Neural progenitor cell (in vitro differentiated cells): ENCODE measurements around the gene INSC. TPM values are rescaled to one million over a fixed set of nuclear protein-coding genes. Genes with fewer than 3 reads are reported as not detected.

Experiments used
- DNase-seq: peaks from one replicate; pipeline ENCODE4 v3.0.0-alpha.2; 2016; ENCODE audit warnings: low spot score
- H2AFZ ChIP-seq: fragments of 200-600 bp; sonication (generic); replicated peaks from 2 replicates; pipeline ENCODE4 v1.6.1; 2016; ENCODE audit warnings: antibody characterized with exemption
- H3F3A ChIP-seq: fragments of 200-600 bp; sonication (generic); 2 replicates; pipeline ENCODE4 v1.6.1; 2016; ENCODE audit warnings: antibody characterized with exemption, low read depth
- H3K27ac ChIP-seq: fragments of 200-600 bp; sonication (generic); 2 replicates; pipeline ENCODE4 v1.5.1; 2016; ENCODE audit warnings: mild to moderate bottlenecking
- H3K27me3 ChIP-seq: fragments of 200-600 bp; sonication (generic); 2 replicates; pipeline ENCODE4 v1.6.1; 2016; ENCODE audit warnings: mild to moderate bottlenecking, moderate library complexity
- H3K36me3 ChIP-seq: fragments of 200-600 bp; sonication (generic); 2 replicates; pipeline ENCODE4 v1.5.1; 2016
- H3K4me1 ChIP-seq: fragments of 200-600 bp; sonication (generic); 2 replicates; pipeline ENCODE4 v1.6.1; 2016; ENCODE audit warnings: mixed run types
- H3K4me2 ChIP-seq: fragments of 200-600 bp; sonication (generic); 2 replicates; pipeline ENCODE4 v1.6.1; 2016
- H3K4me3 ChIP-seq: fragments of 200-600 bp; sonication (generic); 2 replicates; pipeline ENCODE4 v1.5.1; 2016
- H3K79me2 ChIP-seq: fragments of 200-600 bp; sonication (generic); 2 replicates; pipeline ENCODE4 v1.6.1; 2016; ENCODE audit warnings: low read depth
- H3K9ac ChIP-seq: fragments of 200-600 bp; sonication (generic); 2 replicates; pipeline ENCODE4 v1.6.1; 2016
- H3K9me3 ChIP-seq: fragments of 200-600 bp; sonication (generic); 2 replicates; pipeline ENCODE4 v1.5.1; 2016; ENCODE audit warnings: low read depth
- H4K20me1 ChIP-seq: fragments of 200-600 bp; sonication (generic); 2 replicates; pipeline ENCODE4 v1.6.1; 2016; ENCODE audit warnings: low read depth
- H3K27ac Mint-ChIP-seq: 3 replicates; pipeline ENCODE4 v1.8.0; 2021; ENCODE audit warnings: mixed read lengths
- H3K27me3 Mint-ChIP-seq: 2 replicates; pipeline ENCODE4 v1.8.0; 2022; ENCODE audit warnings: low read depth, mild to moderate bottlenecking, inconsistent platforms, moderate library complexity, mixed read lengths; ENCODE audit not compliant: insufficient read depth
- H3K36me3 Mint-ChIP-seq: 3 replicates; pipeline ENCODE4 v1.8.0; 2021; ENCODE audit warnings: mixed read lengths
- H3K4me1 Mint-ChIP-seq: 3 replicates; pipeline ENCODE4 v1.8.0; 2021; ENCODE audit warnings: mixed read lengths
- H3K4me3 Mint-ChIP-seq: 3 replicates; pipeline ENCODE4 v1.8.0; 2021; ENCODE audit warnings: mild to moderate bottlenecking, moderate library complexity, mixed read lengths
- H3K9me3 Mint-ChIP-seq: 3 replicates; pipeline ENCODE4 v1.8.0; 2020; ENCODE audit warnings: mixed read lengths
- EZH2 ChIP-seq: fragments of 200-600 bp; sonication (generic); IDR thresholded peaks from 2 replicates; pipeline ENCODE4 v1.6.1; 2017; ENCODE audit warnings: antibody characterized with exemption, mild to moderate bottlenecking, moderate library complexity
- EZH2phosphoT487 ChIP-seq: fragments of 200-600 bp; sonication (generic); IDR thresholded peaks from 2 replicates; pipeline ENCODE4 v1.6.1; 2017; ENCODE audit warnings: antibody characterized with exemption
- total RNA-seq: library from RNA; depleted of rRNA; stranded (reverse); fragments of >200 nt; gene quantifications from 2 replicates; pipeline ENCODE4 v1.2.3, GENCODE V29; 2015; ENCODE audit warnings: low replicate concordance
- TF ChIP-seq, protein P1 (sequence below): fragments of 200-600 bp; sonication (generic); IDR thresholded peaks from 2 replicates; pipeline ENCODE4 v1.5.1; 2017; ENCODE audit warnings: antibody characterized with exemption, mild to moderate bottlenecking

Gene INSC
- total RNA-seq, 1 donor from 2014 or later: 0.09 TPM

DNA sequence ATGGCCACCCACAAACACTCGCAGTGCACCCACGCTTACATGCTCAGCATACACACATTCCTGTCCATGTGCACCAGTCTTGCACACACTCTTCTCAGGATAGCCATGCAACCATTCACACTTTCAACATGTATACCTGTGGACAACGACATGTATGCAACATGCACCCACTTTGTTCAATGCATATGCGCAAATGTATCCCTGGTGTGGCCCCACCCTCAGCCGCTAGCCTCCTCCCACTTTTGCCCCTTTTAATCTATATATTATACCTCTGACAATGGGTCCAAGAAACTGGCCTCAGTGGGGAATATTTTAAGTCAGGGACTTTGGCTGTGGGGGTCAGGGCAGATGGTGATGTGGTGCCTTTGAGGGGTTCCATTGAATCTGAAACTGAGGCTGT lies 963 bp downstream of the INSC start:
- H3K27ac ChIP-seq: no peak overlapping the region
- no peaks in the 10 kb centered on the region for H4K20me1 ChIP-seq
- no peaks in the 10 kb centered on the region for H3K79me2 ChIP-seq
- no peak for DNase-seq
- no peak overlapping the region for H3K9ac ChIP-seq
- TF ChIP-seq EZH2phosphoT487: no peak
- peaks cover 9% of the 10 kb centered on the region for H3K27me3 Mint-ChIP-seq
- H3K4me3 ChIP-seq: no peak overlapping the region
- peaks cover 3% of the 10 kb centered on the region for H3K4me1 ChIP-seq
- peaks cover 16% of the 10 kb centered on the region for H3K4me1 Mint-ChIP-seq
- H3K36me3 Mint-ChIP-seq: no peaks in the 10 kb centered on the region
- peaks cover 49% of the 10 kb centered on the region for H3K27me3 ChIP-seq
- H3K4me3 Mint-ChIP-seq: no peak overlapping the region
- no peaks in the 10 kb centered on the region for H3K9me3 Mint-ChIP-seq
- H2AFZ ChIP-seq: no peak overlapping the region
- H3K36me3 ChIP-seq: no peaks in the 10 kb centered on the region
- H3K4me2 ChIP-seq: no peak overlapping the region
- H3F3A ChIP-seq: no peaks in the 10 kb centered on the region
- no peaks in the 10 kb centered on the region for H3K9me3 ChIP-seq
- no peak overlapping the region for H3K27ac Mint-ChIP-seq

DNA sequence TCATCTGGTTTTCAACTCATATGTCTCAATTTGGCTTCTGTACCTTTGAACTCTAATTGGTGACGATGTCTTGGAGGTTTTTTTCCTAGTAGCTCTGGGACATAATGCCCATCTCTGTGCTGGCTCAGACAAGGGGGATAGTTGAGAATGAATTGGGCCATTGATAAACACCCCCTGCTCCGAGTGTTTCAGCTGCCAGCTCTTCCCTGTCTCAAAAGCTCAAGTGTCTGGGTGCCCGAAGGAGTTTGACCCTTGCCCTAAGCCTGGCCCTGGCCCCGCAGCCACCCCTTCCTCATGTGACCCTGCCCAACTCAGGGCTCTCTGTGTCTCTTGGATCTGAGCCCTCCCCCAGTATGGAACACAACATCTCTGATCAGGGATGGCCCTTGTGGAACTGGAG lies 3.0 kb downstream of the INSC start:
- H3K27ac ChIP-seq: no peak overlapping the region
- Mint-ChIP-seq H3K9me3 (no peaks in the 10 kb centered on the region), H3K27me3 (peaks cover 9% of the 10 kb centered on the region)

DNA sequence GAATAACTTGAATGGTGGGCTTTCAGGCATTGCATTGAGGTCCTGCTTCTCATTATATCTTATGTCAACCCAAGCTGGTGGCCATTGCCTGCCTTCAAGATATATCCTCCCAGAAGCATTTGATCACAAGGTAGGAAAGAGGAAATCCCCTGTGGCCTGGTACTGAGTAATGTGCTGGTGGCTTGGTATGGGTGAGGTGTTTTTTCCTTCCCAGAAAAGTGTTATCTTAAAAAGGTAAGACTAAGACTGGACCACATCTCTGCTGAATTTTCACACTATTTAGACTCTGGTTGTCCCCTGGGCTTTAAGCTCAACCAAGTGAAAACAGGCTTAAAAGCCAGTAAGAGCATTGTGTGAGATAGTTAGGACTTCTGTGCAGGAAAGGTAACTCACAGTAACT lies 3.7 kb downstream of the INSC start:
- no peak overlapping the region for H3K9ac ChIP-seq
- H3K4me1 ChIP-seq: peaks cover 3% of the 10 kb centered on the region
- H3F3A ChIP-seq: no peaks in the 10 kb centered on the region
- Mint-ChIP-seq H3K9me3 (no peaks in the 10 kb centered on the region), H3K36me3 (no peaks in the 10 kb centered on the region), H3K4me3 (no peak overlapping the region), H3K27me3 (peaks cover 9% of the 10 kb centered on the region), H3K27ac (no peak overlapping the region), H3K4me1 (peaks cover 9% of the 10 kb centered on the region)
- no peaks in the 10 kb centered on the region for H4K20me1 ChIP-seq
- H3K9me3 ChIP-seq: no peaks in the 10 kb centered on the region
- no peaks in the 10 kb centered on the region for H3K36me3 ChIP-seq
- H3K4me2 ChIP-seq: no peak overlapping the region
- H2AFZ ChIP-seq: no peak overlapping the region
- H3K27me3 ChIP-seq: peaks cover 42% of the 10 kb centered on the region
- TF ChIP-seq EZH2 (no peak), EZH2phosphoT487 (no peak)
- TF ChIP-seq, protein P1, sequence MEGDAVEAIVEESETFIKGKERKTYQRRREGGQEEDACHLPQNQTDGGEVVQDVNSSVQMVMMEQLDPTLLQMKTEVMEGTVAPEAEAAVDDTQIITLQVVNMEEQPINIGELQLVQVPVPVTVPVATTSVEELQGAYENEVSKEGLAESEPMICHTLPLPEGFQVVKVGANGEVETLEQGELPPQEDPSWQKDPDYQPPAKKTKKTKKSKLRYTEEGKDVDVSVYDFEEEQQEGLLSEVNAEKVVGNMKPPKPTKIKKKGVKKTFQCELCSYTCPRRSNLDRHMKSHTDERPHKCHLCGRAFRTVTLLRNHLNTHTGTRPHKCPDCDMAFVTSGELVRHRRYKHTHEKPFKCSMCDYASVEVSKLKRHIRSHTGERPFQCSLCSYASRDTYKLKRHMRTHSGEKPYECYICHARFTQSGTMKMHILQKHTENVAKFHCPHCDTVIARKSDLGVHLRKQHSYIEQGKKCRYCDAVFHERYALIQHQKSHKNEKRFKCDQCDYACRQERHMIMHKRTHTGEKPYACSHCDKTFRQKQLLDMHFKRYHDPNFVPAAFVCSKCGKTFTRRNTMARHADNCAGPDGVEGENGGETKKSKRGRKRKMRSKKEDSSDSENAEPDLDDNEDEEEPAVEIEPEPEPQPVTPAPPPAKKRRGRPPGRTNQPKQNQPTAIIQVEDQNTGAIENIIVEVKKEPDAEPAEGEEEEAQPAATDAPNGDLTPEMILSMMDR: no peak
- DNase-seq: no peak
- no peak overlapping the region for H3K27ac ChIP-seq
- no peaks in the 10 kb centered on the region for H3K79me2 ChIP-seq
- no peak overlapping the region for H3K4me3 ChIP-seq

More for the DNA sequence above, 3.0 kb downstream of the INSC start:
- Histone ChIP-seq H3F3A (no peaks in the 10 kb centered on the region), H3K9ac (no peak overlapping the region), H4K20me1 (no peaks in the 10 kb centered on the region), H3K27me3 (peaks cover 48% of the 10 kb centered on the region), H3K36me3 (no peaks in the 10 kb centered on the region), H3K4me2 (no peak overlapping the region), H3K79me2 (no peaks in the 10 kb centered on the region), H3K9me3 (no peaks in the 10 kb centered on the region), H3K4me3 (no peak overlapping the region), H3K4me1 (peaks cover 3% of the 10 kb centered on the region), H2AFZ (no peak overlapping the region)
- DNase-seq: no peak
- no peak for TF ChIP-seq EZH2phosphoT487
- TF ChIP-seq, protein P1: no peak
- TF ChIP-seq EZH2: no peak
- H3K27ac Mint-ChIP-seq: no peak overlapping the region
- peaks cover 9% of the 10 kb centered on the region for H3K4me1 Mint-ChIP-seq
- H3K4me3 Mint-ChIP-seq: no peak overlapping the region
- no peaks in the 10 kb centered on the region for H3K36me3 Mint-ChIP-seq

DNA sequence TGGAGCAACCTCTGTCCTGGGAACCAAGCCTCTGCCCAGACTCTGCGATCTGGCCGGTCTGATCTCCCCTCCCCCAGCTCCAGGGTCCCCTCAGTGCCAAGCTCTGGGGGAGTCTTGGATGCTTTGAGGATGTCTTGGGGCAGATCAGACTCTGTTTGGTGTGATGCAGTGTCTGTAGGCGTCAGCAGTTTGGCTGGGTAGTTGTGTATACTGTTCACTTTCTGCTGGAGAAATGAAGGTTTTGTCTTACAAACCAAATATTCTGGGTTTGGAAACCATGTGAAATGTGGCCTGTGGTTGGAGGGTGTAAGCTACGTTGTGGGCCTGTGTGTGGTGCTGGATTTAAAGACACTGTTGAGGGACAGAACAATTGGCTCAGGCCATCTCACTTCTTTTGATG lies 4.6 kb downstream of the INSC start:
- Histone ChIP-seq H4K20me1 (no peaks in the 10 kb centered on the region), H3K4me1 (peaks cover 1% of the 10 kb centered on the region), H3K36me3 (no peaks in the 10 kb centered on the region), H3K9ac (no peak overlapping the region), H3K27ac (no peak overlapping the region), H3K4me3 (no peak overlapping the region), H3K4me2 (no peak overlapping the region), H3K9me3 (no peaks in the 10 kb centered on the region), H3F3A (no peaks in the 10 kb centered on the region), H3K79me2 (no peaks in the 10 kb centered on the region), H3K27me3 (peaks cover 32% of the 10 kb centered on the region), H2AFZ (no peak overlapping the region)
- Mint-ChIP-seq H3K27ac (no peak overlapping the region), H3K27me3 (peaks cover 2% of the 10 kb centered on the region), H3K4me1 (peaks cover 8% of the 10 kb centered on the region), H3K9me3 (no peaks in the 10 kb centered on the region), H3K4me3 (no peak overlapping the region), H3K36me3 (no peaks in the 10 kb centered on the region)
- DNase-seq: no peak
- TF ChIP-seq EZH2phosphoT487: no peak
- TF ChIP-seq EZH2: no peak
- TF ChIP-seq, protein P1: no peak
